Measurements from ENCODE around the gene CLEC4G. TPM values are rescaled to one million over a fixed set of nuclear protein-coding genes. Genes with fewer than 3 reads are reported as not detected.

The CLEC4G gene
- total and polyA plus RNA-seq, 2 of the 13 experiments (the other 11 are each of a cell fraction or from before 2014, with no cell fraction given), result not detected

GRCh38 chr19:7759156-7759555 is 27.2 kb upstream of the CLEC4G start:
- no peak for TF ChIP-seq ZFP36L2 (CRISPR knock-in tag; IDR thresholded peaks at IDR 0.05)
- TF ChIP-seq ZNF160 (CRISPR knock-in tag; IDR thresholded peaks at IDR 0.05), result peak; percentile 58; the same call in 1 of the 2 replicates
- no peaks in the 10 kb centered on the region for H3K79me2 ChIP-seq (ENCODE audit: insufficient read depth, low read length)
- H3K27me3 ChIP-seq (ENCODE audit: control insufficient read depth in 1 of 2, insufficient read depth in 2 of 2, low read length in 2 of 2), result peaks cover 0 to 2% of the 10 kb centered on the region in 2 experiments; a peak in 1 of 5 replicates
- POLR2A ChIA-PET, result no interaction called here
- H3K9ac ChIP-seq (ENCODE audit: insufficient read depth, low read depth, low read length), result no peak overlapping the region
- H3K36me3 ChIP-seq (replicated peaks in 1 of 2; ENCODE audit: control insufficient read depth in 1 of 2, insufficient read depth in 2 of 2, low read length in 2 of 2), result no peaks in the 10 kb centered on the region
- H3K4me1 ChIP-seq (ENCODE audit: insufficient read depth, low read length), result no peaks in the 10 kb centered on the region
- intact Hi-C loops (cut with micrococcal nuclease; ENCODE audit: unreplicated experiment), result no loop called here
- 22% methylated on average over 1 of the region's 1 CpG for WGBS (ENCODE audit: low lambda C conversion rate)
- no peaks in the 10 kb centered on the region for H4K20me1 ChIP-seq (ENCODE audit: insufficient read depth, low read length)
- no TSS peak for BruUV-seq (replicated peaks)
- CTCF ChIA-PET (ENCODE audit: low intra/inter-chr PET ratio, low total read pairs), result no interaction called here
- H3K4me2 ChIP-seq (ENCODE audit: low read depth, low read length), result no peak overlapping the region
- H3K27ac ChIP-seq (ENCODE audit: extremely low read length, insufficient read depth, low read length), result no peak overlapping the region
- ATAC-seq (no peak), DNase-seq (ENCODE audit: low spot score) (no peak), FAIRE-seq (no peak)
- in situ Hi-C loops (cut with HindIII; ENCODE audit: extremely low pct_ligation_motif_present, low pct_unique_long_range_greater_than_20kb), result no loop called here
- H3K4me3 ChIP-seq (replicated peaks in 1 of 3; ENCODE audit: insufficient read depth in 1 of 3, low read depth in 2 of 3, low read length in 3 of 3), result no peak overlapping the region
- H2AFZ ChIP-seq (ENCODE audit: low read length), result no peak overlapping the region
- peaks cover 44% of the 10 kb centered on the region for H3K9me3 ChIP-seq (ENCODE audit: low read length)

GRCh38 chr19:7757358-7757757 is 25.4 kb upstream of the CLEC4G start:
- no peak overlapping the region for H3K4me3 ChIP-seq (replicated peaks in 1 of 3; ENCODE audit: insufficient read depth in 1 of 3, low read depth in 2 of 3, low read length in 3 of 3)
- no peaks in the 10 kb centered on the region for H3K79me2 ChIP-seq (ENCODE audit: insufficient read depth, low read length)
- CTCF ChIA-PET (ENCODE audit: low intra/inter-chr PET ratio, low total read pairs), result no interaction called here
- intact Hi-C loops (cut with micrococcal nuclease; ENCODE audit: unreplicated experiment), result no loop called here
- H4K20me1 ChIP-seq (ENCODE audit: insufficient read depth, low read length), result no peaks in the 10 kb centered on the region
- 41% methylated on average over 3 of the region's 3 CpGs for WGBS (ENCODE audit: low lambda C conversion rate)
- H3K27ac ChIP-seq (ENCODE audit: extremely low read length, insufficient read depth, low read length), result no peak overlapping the region
- DNase-seq (ENCODE audit: low spot score) (no peak), ATAC-seq (no peak), FAIRE-seq (no peak)
- no peak overlapping the region for H2AFZ ChIP-seq (ENCODE audit: low read length)
- H3K36me3 ChIP-seq (replicated peaks in 1 of 2; ENCODE audit: control insufficient read depth in 1 of 2, insufficient read depth in 2 of 2, low read length in 2 of 2), result no peaks in the 10 kb centered on the region
- in situ Hi-C loops (cut with HindIII; ENCODE audit: extremely low pct_ligation_motif_present, low pct_unique_long_range_greater_than_20kb), result no loop called here
- no peaks in the 10 kb centered on the region for H3K27me3 ChIP-seq (ENCODE audit: control insufficient read depth in 1 of 2, insufficient read depth in 2 of 2, low read length in 2 of 2)
- BruUV-seq (replicated peaks), result no TSS peak
- no peaks in the 10 kb centered on the region for H3K4me1 ChIP-seq (ENCODE audit: insufficient read depth, low read length)
- no peak overlapping the region for H3K4me2 ChIP-seq (ENCODE audit: low read depth, low read length)
- no peak overlapping the region for H3K9ac ChIP-seq (ENCODE audit: insufficient read depth, low read depth, low read length)
- POLR2A ChIA-PET, result no interaction called here
- H3K9me3 ChIP-seq (ENCODE audit: low read length), result peaks cover 44% of the 10 kb centered on the region
- TF ChIP-seq NR2C2 (CRISPR knock-in tag; IDR thresholded peaks at IDR 0.05; ENCODE audit: borderline replicate concordance), result no peak
- no peak for TF ChIP-seq HNF1A (IDR thresholded peaks at IDR 0.05; ENCODE audit: low read depth)
- TF ChIP-seq HNF1A (CRISPR knock-in tag; IDR thresholded peaks at IDR 0.05; ENCODE audit: borderline replicate concordance), result no peak
- TF ChIP-seq ZNF790 (CRISPR knock-in tag; IDR thresholded peaks at IDR 0.05; ENCODE audit: borderline replicate concordance), result no peak
- TF ChIP-seq BRCA1 (CRISPR knock-in tag; IDR thresholded peaks at IDR 0.05), result no peak
- no peak for TF ChIP-seq PRDM10 (CRISPR knock-in tag; IDR thresholded peaks at IDR 0.05; ENCODE audit: low read depth)
- no peak for TF ChIP-seq ZNF44 (CRISPR knock-in tag; IDR thresholded peaks at IDR 0.05)
- TF ChIP-seq NFE2 (CRISPR knock-in tag; IDR thresholded peaks at IDR 0.05), result no peak
- no peak for TF ChIP-seq POLR2G (IDR thresholded peaks at IDR 0.05; ENCODE audit: low read depth, low read length)
- TF ChIP-seq KLF16 (CRISPR knock-in tag; IDR thresholded peaks at IDR 0.05), result no peak
